GM21528 (cell line): ENCODE data around the gene TUBB8B.
"Not testable (repeated sequence)": the region's sequence is repeated elsewhere in the genome, so short reads cannot be mapped to it uniquely, and the experiment has no call there.

Experiments used
- ATAC-seq: cut with Tn5 transposase; IDR thresholded peaks from one replicate; pipeline ENCODE4 v1.9.1; 2021; ENCODE audit warnings: mild to moderate bottlenecking, moderate library complexity; ENCODE audit not compliant: unreplicated experiment, low FRiP score

TUBB8B gene

GRCh38 chr18:48696-49095 lies 719 bp downstream of the TUBB8B start:
- ATAC-seq = not testable (repeated sequence)

DNA sequence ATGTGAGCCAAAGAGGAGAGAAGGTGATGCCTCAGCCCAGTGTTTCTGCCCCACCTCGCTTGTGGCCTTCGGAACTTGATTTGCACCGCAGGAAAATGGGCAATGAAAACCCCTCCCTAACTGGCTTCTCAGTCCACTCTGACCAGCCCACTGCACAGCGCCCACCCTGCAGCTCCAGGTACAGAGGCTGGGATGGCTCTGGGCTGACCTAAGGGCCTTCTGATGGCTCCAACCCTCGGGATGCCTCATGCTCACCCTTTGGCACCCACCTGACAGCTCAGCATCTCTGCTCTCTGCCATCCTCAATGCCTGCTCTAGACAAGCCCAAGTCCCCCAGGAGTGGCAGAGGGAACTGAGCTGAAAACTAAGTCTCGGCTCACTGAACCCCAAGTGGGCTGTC lies 36.2 kb downstream of the TUBB8B start:
- not testable (repeated sequence) for ATAC-seq

- ATAC-seq = not testable (repeated sequence)
Measured at GRCh38 chr18:12773-13172, 36.6 kb downstream of the TUBB8B start.

DNA sequence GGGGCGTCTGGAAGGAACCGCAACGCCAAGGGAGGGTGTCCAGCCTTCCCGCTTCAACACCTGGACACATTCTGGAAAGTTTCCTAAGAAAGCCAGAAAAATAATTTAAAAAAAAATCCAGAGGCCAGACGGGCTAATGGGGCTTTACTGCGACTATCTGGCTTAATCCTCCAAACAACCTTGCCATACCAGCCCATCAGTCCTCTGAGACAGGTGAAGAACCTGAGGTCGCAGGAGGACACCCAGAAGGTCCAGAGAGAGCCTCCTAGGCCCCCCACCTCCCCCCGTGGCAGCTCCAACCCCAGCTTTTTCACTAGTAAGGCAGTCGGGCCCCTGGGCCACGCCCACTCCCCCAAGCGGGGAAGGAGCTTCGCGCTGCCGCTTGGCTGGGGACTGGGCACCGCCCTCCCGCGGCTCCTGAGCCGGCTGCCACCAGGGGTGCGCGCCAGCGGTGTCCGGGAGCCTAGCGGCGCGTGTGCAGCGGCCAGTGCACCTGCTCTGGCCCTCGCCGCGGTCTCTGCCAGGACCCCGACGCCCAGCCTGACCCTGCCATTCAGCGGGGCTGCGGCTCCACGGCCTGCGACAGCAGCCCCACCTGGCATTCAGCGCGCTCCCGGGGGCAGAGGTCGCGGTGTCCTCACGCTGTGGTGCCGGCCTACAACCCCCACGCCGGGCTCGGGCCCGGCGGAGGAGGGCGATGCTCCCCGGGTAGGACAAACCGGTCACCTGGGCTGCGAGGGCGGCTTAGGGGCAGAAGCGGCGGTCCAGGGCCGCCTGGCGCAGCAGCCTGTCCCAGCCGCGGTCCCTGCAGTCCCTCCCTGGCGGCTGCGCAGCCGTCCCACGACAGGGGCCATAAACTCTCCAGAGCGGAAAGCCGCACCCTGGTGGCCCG lies 37.8 kb downstream of the TUBB8B start:
- ATAC-seq = not testable (repeated sequence)

- ATAC-seq = not testable (repeated sequence)
Measured at GRCh38 chr18:10624-11184, 38.7 kb downstream of the TUBB8B start.

DNA sequence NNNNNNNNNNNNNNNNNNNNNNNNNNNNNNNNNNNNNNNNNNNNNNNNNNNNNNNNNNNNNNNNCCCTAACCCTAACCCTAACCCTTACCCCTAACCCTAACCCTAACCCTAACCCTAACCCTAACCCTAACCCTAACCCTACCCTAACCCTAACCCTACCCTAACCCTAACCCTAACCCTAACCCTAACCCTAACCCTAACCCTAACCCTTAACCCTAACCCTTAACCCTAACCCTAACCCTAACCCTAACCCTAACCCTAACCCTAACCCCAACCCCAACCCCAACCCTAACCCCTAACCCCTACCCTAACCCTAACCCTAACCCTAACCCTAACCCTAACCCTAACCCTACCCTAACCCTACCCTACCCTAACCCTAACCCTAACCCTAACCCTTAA lies 39.5 kb downstream of the TUBB8B start:
- not testable (repeated sequence) for ATAC-seq
